H1 (cell line): Measurements from ENCODE around the gene TFAP2D. TPM values are rescaled to one million over a fixed set of nuclear protein-coding genes. Genes with fewer than 3 reads are reported as not detected.

Experiments used
- CTCF ChIA-PET: fragments of 300-600 bp; sonication (Branson Sonifier 250); formaldehyde crosslinking; loops from one replicate; lab custom pipeline; 2021; ENCODE audit not compliant: partially characterized antibody; lab: Charles Lee
- POLR2A ChIA-PET: fragments of 300-600 bp; sonication (Branson Sonifier 250); formaldehyde crosslinking; loops from one replicate; lab custom pipeline; 2021; ENCODE audit warnings: inconsistent platforms; ENCODE audit not compliant: partially characterized antibody; lab: Charles Lee
- DNase-seq, 2 experiments: peaks; one replicate each; pipeline versions ENCODE4 v3.0.0 to v3.0.0-alpha.2; 2010 to 2022; ENCODE audit warnings: low spot score in 2 of 2, low read depth in 1 of 2, mixed read lengths in 1 of 2
- FAIRE-seq: peaks from 2 replicates; lab custom pipeline; 2011; peaks lifted over from hg19 to GRCh38; lab: Jason Lieb, UNC
- H2AFZ ChIP-seq: 2 replicates; pipeline ENCODE4 v1.8.1; 2012; ENCODE audit warnings: low read length, inconsistent platforms
- H2AK5ac ChIP-seq: 2 replicates; pipeline ENCODE4 v1.6.1; 2013; ENCODE audit warnings: low read depth, low read length
- H2BK120ac ChIP-seq: replicated peaks from 2 replicates; pipeline ENCODE3; 2013; ENCODE audit warnings: low read depth, low read length, inconsistent platforms
- H2BK12ac ChIP-seq: 2 replicates; pipeline ENCODE4 v1.6.1; 2013; ENCODE audit warnings: low read depth, low read length
- H2BK15ac ChIP-seq: 2 replicates; pipeline ENCODE4 v1.6.1; 2013; ENCODE audit warnings: low read length
- H2BK20ac ChIP-seq: 2 replicates; pipeline ENCODE4 v1.6.1; 2013; ENCODE audit warnings: low read length
- H2BK5ac ChIP-seq: 2 replicates; pipeline ENCODE4 v1.6.1; 2013; ENCODE audit warnings: low read depth, low read length
- H3K14ac ChIP-seq: 2 replicates; pipeline ENCODE4 v1.6.1; 2013; ENCODE audit warnings: inconsistent platforms; ENCODE audit not compliant: insufficient read length
- H3K18ac ChIP-seq: 2 replicates; pipeline ENCODE4 v1.6.1; 2013; ENCODE audit warnings: low read length; ENCODE audit errors: extremely low read depth
- H3K23ac ChIP-seq: 2 replicates; pipeline ENCODE4 v1.6.1; 2013; ENCODE audit warnings: inconsistent platforms; ENCODE audit not compliant: insufficient read length
- H3K23me2 ChIP-seq: 2 replicates; pipeline ENCODE4 v1.6.1; 2013; ENCODE audit warnings: low read depth, low read length
- H3K27ac ChIP-seq: 2 replicates; pipeline ENCODE4 v1.6.1; 2011; ENCODE audit warnings: low read depth, low read length, inconsistent platforms
- H3K27me3 ChIP-seq, 4 experiments: replicated peaks in 1 of 4; 1 replicate in 1 of 4; 2 replicates in 3 of 4; pipeline versions ENCODE4 v1.6.1 to v1.8.1; 2011 to 2013; ENCODE audit warnings: low read length in 3 of 4, mild to moderate bottlenecking in 3 of 4, inconsistent platforms in 2 of 4, mixed read lengths in 2 of 4, moderate library complexity in 1 of 4; ENCODE audit not compliant: control insufficient read depth in 3 of 4, insufficient read depth in 3 of 4; ENCODE audit errors: extremely low read depth in 1 of 4
- H3K36me3 ChIP-seq, 4 experiments: 2 replicates each; pipeline versions ENCODE4 v1.6.1 to v1.8.1; 2011 to 2013; ENCODE audit warnings: mild to moderate bottlenecking in 4 of 4, low read length in 3 of 4, moderate library complexity in 2 of 4, control low read depth in 1 of 4, inconsistent platforms in 1 of 4; ENCODE audit not compliant: insufficient read depth in 4 of 4, control insufficient read depth in 2 of 4
- H3K4ac ChIP-seq: replicated peaks from 2 replicates; pipeline ENCODE3; 2013; ENCODE audit warnings: low read length, low read depth, mixed read lengths, inconsistent platforms; ENCODE audit not compliant: insufficient read length
- H3K4me1 ChIP-seq, 4 experiments: replicated peaks in 1 of 4; 1 replicate in 1 of 4; 2 replicates in 3 of 4; pipeline versions ENCODE4 v1.6.1 to v1.8.1; 2011 to 2013; ENCODE audit warnings: low read length in 3 of 4, inconsistent platforms in 2 of 4, mixed read lengths in 1 of 4; ENCODE audit not compliant: insufficient read depth in 4 of 4, control insufficient read depth in 3 of 4
- H3K4me2 ChIP-seq, 2 experiments: 2 replicates each; pipeline versions ENCODE4 v1.6.1 to v1.8.1; 2011 to 2013; ENCODE audit warnings: low read depth in 2 of 2, low read length in 2 of 2, control low read depth in 1 of 2, inconsistent platforms in 1 of 2, mild to moderate bottlenecking in 1 of 2; ENCODE audit not compliant: insufficient read depth in 1 of 2
- H3K4me3 ChIP-seq, 4 experiments: fragments of 200-600, 300-600 bp in 1 of 4; sonication (generic), shearing (Covaris generic), sonication (Bioruptor Twin) in 1 of 4; 2 replicates each; pipeline versions ENCODE4 v1.5.1 to v1.8.1; 2011 to 2016; ENCODE audit warnings: low read length in 4 of 4, low read depth in 3 of 4, control low read depth in 2 of 4, inconsistent platforms in 2 of 4, mild to moderate bottlenecking in 2 of 4, mixed read lengths in 1 of 4, moderate library complexity in 1 of 4; ENCODE audit not compliant: insufficient read depth in 2 of 4; ENCODE audit errors: extremely low read depth in 1 of 4
- H3K56ac ChIP-seq: replicated peaks from 2 replicates; pipeline ENCODE3; 2013; ENCODE audit warnings: low read depth, mild to moderate bottlenecking, mixed read lengths, low read length, inconsistent platforms; ENCODE audit not compliant: insufficient read length
- H3K79me1 ChIP-seq: 2 replicates; pipeline ENCODE4 v1.6.1; 2013; ENCODE audit warnings: low read depth, low read length, control low read depth
- H3K79me2 ChIP-seq, 2 experiments: 2 replicates each; pipeline versions ENCODE4 v1.6.1 to v1.8.1; 2012 to 2013; ENCODE audit warnings: low read length in 2 of 2, mild to moderate bottlenecking in 2 of 2, inconsistent platforms in 1 of 2; ENCODE audit not compliant: insufficient read depth in 2 of 2, control insufficient read depth in 1 of 2
- H3K9ac ChIP-seq, 4 experiments: replicated peaks in 1 of 4; 1 replicate in 1 of 4; 2 replicates in 3 of 4; pipeline versions ENCODE4 v1.6.1 to v1.8.1; 2011 to 2013; ENCODE audit warnings: low read depth in 3 of 4, low read length in 3 of 4, control low read depth in 2 of 4, mild to moderate bottlenecking in 2 of 4, moderate library complexity in 2 of 4, inconsistent platforms in 1 of 4; ENCODE audit errors: extremely low read depth in 1 of 4
- H3K9me3 ChIP-seq, 2 experiments: 2 replicates each; pipeline versions ENCODE4 v1.6.1 to v1.8.1; 2012 to 2013; ENCODE audit warnings: mild to moderate bottlenecking in 2 of 2, moderate library complexity in 2 of 2, control low read depth in 1 of 2, inconsistent platforms in 1 of 2, low read depth in 1 of 2, low read length in 1 of 2, mixed read lengths in 1 of 2; ENCODE audit not compliant: insufficient read depth in 2 of 2
- H4K20me1 ChIP-seq, 2 experiments: replicated peaks in 1 of 2; 2 replicates each; pipeline versions ENCODE3 to v1.8.1; 2011 to 2013; ENCODE audit warnings: inconsistent platforms in 2 of 2, low read length in 2 of 2, mild to moderate bottlenecking in 1 of 2; ENCODE audit not compliant: insufficient read depth in 2 of 2, control insufficient read depth in 1 of 2
- H4K5ac ChIP-seq: 2 replicates; pipeline ENCODE4 v1.6.1; 2013; ENCODE audit warnings: low read length, low read depth, mixed read lengths, inconsistent platforms; ENCODE audit not compliant: insufficient read length
- H4K8ac ChIP-seq: 2 replicates; pipeline ENCODE4 v1.8.0; 2013; ENCODE audit warnings: mild to moderate bottlenecking, moderate library complexity, low read length, inconsistent platforms; ENCODE audit not compliant: insufficient read depth; ENCODE audit errors: extremely low read depth
- H4K91ac ChIP-seq: replicated peaks from 2 replicates; pipeline ENCODE3; 2013; ENCODE audit warnings: low read length, mixed read lengths, inconsistent platforms; ENCODE audit not compliant: insufficient read length
- EZH2 ChIP-seq: fragments of 200-600 bp; sonication (generic); IDR thresholded peaks from 2 replicates; pipeline ENCODE4 v1.7.1; 2012; ENCODE audit warnings: low read depth, mild to moderate bottlenecking, moderate library complexity, low read length, inconsistent platforms; ENCODE audit not compliant: severe bottlenecking
- NRF1 ChIP-seq: IDR thresholded peaks from 2 replicates; pipeline ENCODE4 v1.6.1; 2011; ENCODE audit warnings: mild to moderate bottlenecking, low read depth, low read length, improper control_type of control experiment
- SP1 ChIP-seq: IDR thresholded peaks from 2 replicates; pipeline ENCODE4 v1.6.1; 2011; ENCODE audit warnings: low read depth, low read length
- polyA plus RNA-seq, 7 experiments: library from polyadenylated mRNA; depleted of rRNA in 3 of 7; stranded (reverse) in 5 of 7; unstranded in 2 of 7; fragments of >200 nt in 5 of 7; fragments of 200-250 nt in 2 of 7; gene quantifications; 1 replicate in 5 of 7; 2 replicates in 1 of 7; 4 replicates in 1 of 7; pipeline versions ENCODE4 v1.2.1 to v1.2.3, GENCODE V29; 2011 to 2013; ENCODE audit warnings: missing spikeins in 2 of 7, mixed read lengths in 2 of 7
- total RNA-seq: library from RNA; stranded (reverse); fragmentation: NEBNext Ultra II Directional; extraction: Animal tissue kit (Norgen Biotek cat#: 25700); gene quantifications from 2 replicates; pipeline ENCODE4 v1.2.1, GENCODE V29; 2021

TFAP2D gene
- total and polyA plus RNA-seq, 2 of the 8 experiments (the other 6 are each of a cell fraction or from before 2014, with no cell fraction given) = not detected

- Histone ChIP-seq H3K4ac (no peak overlapping the region), H3K4me1 (peaks cover 0 to 2% (median 0%) of the 10 kb centered on the region in 4 experiments; a peak in 1 of 7 replicates), H3K14ac (no peak overlapping the region), H3K79me2 (no peaks in the 10 kb centered on the region), H3K23me2 (no peaks in the 10 kb centered on the region), H3K56ac (no peak overlapping the region), H3K18ac (no peak overlapping the region), H2AFZ (no peak overlapping the region), H4K20me1 (no peaks in the 10 kb centered on the region), H3K4me3 (no peak overlapping the region), H3K9ac (no peak overlapping the region), H3K27me3 (peaks cover 0 to 5% (median 3%) of the 10 kb centered on the region in 4 experiments; a peak in 3 of 7 replicates), H3K9me3 (no peaks in the 10 kb centered on the region), H3K4me2 (no peak overlapping the region), H2BK15ac (no peak overlapping the region), H3K79me1 (no peaks in the 10 kb centered on the region), H4K8ac (no peak overlapping the region), H2BK5ac (no peak overlapping the region), H2AK5ac (no peak overlapping the region), H2BK120ac (no peak overlapping the region), H3K23ac (no peak overlapping the region), H4K91ac (no peak overlapping the region), H3K27ac (no peak overlapping the region), H2BK20ac (no peak overlapping the region), H2BK12ac (no peak overlapping the region), H3K36me3 (no peaks in the 10 kb centered on the region), H4K5ac (no peak overlapping the region)
- DNase-seq (no peak), FAIRE-seq (no peak)
- POLR2A ChIA-PET = no interaction called here
- CTCF ChIA-PET = interaction anchor here (0.6 to 1.0 kb wide), 2 partner anchors 9 to 27 kb away, joined by 3 read pairs; no protein-coding TSS in a partner anchor
- TF ChIP-seq EZH2 (no peak), NRF1 (no peak), SP1 (no peak)
These were observed 14.8 kb upstream of the TFAP2D start for GRCh38 chr6:50698546-50698945.
